GM21526 (cell line): Measurements from ENCODE around the gene GLUL.
A peak's percentile ranks its signal among the peaks of the same experiment; 100 is the strongest.

Experiments
- ATAC-seq: cut with Tn5 transposase; IDR thresholded peaks from one replicate; pipeline ENCODE4 v1.9.1; 2021; ENCODE audit warnings: moderate library complexity; ENCODE audit not compliant: unreplicated experiment, low FRiP score

Gene GLUL

DNA sequence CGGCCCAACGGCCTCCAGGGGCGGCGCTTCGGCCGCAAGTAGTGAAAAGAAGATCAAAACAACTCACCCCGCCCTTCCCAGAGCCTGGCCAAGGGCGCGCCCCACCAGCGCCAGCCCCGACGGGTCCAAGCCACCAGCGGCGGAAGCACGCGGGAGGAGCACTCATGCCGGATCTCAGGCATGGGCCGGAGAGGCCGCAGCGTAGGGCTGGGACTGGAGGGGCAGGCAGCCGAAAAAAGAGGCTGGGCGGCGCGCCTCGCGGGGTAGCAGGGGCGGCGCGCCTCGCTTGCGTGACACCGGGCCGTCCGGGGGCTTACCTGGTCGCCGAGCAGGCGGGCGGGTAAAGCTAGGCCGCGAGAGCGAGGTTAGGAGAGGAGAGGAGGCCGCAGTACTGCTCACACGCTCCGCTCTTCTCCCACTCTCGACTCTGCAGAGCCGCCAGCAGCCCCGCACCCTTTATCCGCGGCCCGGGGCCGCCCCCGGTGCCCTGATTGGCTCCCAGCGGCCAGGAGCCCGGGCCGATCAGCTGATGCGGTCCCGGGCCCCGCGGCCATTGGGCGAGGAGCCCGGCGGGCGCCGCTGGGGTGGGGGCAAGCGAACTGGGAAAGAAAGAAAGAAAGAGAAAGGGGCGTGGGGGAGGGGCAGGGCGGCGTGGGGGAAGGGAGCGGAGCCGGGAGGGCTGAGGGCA lies at the start of gene GLUL:
Gene GLUL, minus strand, starts transcription at position 429 of the 688 bp plus-strand sequence. CDS start 3,053 bp downstream, outside the sequence.
- peak; percentile 65 for ATAC-seq

DNA sequence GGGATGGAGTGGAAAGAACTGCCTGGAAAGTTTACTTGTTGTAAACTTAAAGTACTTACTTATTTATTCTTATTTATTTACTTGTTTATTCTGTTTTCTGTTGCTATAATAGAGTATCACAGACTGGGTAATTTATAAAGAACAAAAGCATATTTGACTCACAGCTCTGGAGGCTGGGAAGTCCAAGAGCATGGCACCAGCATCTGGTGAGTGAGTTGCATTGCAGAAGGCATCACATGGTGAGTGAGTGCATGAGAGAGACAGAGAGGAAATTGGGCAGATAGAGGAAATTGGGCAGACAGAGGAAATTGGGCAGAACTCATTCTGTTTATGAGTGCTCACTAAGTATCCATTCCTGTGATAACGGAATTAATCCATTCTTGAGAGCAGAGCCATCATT lies 46.7 kb upstream of the GLUL start:
- ATAC-seq, result no peak

DNA sequence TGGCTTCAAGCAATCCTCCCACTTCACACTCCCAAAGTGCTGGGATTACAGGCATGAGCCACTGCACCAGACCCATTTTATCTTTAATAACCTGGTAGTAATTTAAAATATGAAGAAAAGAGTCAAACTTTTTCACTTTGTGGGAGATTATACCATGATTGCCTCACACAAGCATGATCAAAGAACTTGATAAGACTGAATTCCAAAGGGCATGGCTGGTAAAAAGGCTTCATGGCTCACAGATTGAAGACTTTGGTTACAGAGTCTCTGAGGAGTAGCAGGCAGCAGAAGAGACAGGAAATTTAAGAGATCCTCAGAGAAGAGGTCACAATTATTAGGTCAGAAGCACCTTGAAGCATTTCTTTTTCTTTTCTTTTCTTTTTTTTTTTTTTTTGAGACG lies 42.0 kb upstream of the GLUL start:
- ATAC-seq, result no peak

DNA sequence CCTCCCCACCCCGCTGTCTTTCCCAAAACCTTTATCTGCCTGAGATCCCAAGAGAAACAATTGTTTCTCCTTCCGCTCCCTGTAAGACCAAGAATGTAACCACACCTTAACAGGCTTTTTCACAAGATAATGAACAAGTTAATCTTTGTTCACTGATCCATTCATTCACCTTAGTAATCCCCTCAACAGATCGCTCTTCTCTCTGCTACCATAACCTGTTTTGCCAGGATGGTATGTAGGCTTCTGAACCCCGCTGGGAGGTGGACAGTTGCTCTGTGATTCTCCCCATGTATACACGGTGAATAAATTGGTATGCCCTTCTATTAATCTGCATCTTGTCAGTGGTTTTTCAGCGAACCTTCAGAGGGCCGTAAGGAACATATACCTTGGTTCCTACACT lies 39.7 kb upstream of the GLUL start:
- no peak for ATAC-seq

DNA sequence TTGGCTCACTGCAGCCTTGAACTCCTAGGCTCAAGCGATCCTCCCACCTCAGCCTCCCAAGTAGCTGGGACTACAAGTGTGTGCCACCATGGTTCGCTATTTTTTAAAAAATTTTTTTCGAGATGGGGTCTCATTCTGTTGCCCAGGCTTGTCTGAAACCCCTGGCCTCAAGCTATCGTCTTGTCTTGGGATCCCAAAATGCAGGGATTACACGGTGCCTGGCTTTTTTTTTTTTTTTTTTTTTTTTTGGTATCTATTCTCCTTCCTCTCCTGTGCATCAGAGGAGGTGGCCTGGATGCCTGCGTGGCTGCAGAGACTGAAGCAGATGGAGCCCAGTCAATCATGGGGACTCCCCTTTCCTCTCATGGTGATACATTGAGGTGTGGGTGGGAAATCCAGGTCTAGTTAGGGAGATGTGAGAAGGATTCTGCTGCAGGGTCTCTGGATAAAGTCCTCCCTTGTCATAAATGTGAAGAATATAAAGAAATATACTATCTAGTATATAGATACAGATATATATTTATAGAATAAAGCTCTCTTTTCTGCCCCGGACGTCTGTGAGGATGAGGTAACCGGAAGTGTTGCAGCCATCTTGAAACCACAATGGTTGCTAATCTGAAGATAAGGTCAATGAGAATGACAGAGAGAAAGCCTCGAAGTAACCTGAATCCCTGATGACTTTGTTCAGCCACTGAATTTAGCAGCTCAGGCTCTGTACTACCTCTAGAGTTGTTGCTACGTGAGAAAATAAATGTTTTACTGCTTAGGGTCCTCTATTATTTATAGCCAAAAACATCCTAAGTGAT lies 38.9 kb upstream of the GLUL start:
- ATAC-seq, result peak; percentile 38

DNA sequence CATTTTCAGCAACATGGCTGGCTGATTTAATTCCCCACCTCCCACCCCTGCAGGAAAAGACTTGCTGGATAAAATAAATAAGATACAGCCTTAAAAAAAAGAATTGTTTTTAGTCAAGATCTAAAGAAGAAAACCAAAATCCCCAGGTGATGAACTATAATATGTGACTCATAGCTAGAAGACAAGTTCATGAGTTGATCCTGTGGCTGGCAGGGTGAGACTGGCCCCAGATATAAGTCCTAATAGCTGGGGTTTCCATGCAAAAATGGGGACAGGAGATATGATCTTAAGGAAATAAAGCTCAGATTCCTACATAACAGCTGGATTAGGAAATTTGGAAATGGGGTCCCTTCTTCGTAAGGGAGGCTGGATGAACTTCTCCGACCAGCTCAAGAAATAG lies 36.5 kb upstream of the GLUL start:
- no peak for ATAC-seq

DNA sequence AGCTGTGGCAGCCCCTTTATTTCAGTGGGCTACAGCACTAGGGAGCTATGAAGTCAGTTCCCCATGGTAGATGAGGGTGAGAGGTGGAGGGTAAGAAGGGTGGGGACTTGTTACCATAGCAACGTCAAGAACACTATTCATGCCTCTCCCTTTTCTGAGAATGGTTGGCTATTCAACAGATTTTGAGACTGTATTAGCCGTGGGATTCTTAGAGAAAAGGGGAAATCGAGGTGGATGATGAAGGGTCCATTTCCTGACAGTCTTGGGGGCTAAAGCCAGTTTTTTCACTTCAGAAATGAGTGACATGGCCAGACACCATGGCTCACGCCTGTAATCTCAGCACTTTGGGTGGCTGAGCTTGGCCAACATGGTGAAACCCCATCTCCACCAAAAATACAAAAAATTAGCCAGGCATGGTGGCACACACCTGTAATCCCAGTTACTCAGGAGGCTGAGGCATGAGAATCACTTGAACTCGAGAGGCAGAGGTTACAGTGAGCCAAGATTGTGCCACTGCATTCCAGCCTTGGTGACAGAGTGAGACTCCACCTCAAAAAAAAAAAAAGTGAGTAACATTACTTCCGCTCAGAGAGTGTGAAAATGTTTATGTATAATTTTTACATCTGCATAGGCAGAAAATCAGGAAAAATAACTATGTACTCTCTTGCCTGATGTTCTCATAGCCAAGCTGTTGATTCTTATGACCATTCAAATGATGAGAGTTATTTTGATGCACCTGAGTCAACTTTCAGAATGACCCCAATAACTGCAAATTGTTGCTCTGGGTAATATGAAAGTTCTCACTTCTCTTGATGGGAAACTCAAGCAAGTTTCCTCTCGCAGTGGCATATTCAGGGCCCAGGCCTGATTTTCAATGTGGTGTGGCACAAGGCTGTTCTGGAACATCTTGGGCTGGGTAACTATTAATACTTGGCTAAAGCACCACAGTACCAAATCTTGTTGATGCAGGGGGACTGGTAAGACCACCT lies 35.1 kb upstream of the GLUL start:
- ATAC-seq, result peak; percentile 55

DNA sequence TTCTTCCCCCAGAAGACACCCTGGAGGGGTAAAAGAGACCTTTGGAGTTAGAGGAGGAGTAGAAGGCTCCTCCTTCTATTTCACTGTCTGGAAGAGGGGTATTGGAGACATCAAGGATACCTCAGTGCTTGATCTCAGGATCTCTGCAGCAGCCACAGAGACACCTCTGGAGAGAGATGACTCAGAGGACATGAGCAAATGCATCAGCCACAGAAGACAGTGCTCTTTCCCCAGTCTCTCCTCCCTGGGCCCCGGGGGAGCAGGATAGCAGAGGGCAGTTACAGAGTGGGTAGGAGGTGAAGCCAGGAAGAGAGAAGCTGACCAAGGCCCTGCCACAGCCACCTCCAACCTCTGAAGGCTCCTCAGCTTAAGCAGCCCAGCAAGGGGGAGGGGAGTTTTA lies 24.2 kb upstream of the GLUL start:
- ATAC-seq, result no peak

DNA sequence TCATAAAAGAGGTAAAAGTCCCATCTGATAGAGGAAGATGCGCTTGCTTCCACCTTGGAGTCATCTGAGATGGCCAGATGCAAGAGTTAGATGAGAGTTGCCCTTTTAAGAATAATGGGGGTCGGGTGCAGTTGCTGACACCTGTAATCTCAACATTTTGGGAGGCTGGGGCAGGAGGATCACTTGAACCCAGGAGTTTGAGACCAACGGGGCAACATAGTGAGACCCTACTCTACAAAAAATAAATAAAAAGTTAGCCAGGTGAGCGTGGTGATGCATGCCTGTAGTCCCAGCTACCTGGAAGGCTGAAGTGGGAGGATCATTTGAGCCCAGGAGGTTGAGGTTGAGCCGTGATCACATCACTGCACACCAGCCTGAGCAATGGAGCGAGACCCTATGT lies 22.4 kb upstream of the GLUL start:
- ATAC-seq, result no peak

DNA sequence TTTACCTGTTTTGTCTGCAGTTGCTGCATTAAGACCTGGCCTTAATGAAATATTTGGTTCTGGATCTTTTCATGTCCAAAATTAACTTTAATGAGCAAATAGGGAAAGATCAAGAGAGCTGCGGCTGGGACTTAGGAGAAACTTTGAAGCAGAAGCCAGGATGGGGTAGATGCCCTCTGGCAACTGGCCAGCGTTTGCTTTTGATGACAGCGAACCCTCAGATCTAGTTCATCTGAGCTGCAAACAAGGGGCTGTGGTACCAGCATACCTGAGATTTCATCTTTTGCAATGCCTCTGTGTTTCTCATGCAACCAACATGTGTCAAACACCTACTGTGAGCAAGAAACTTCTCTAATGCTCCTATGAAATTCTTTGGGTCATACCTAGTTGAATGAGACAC lies 21.9 kb upstream of the GLUL start:
- ATAC-seq, result no peak

DNA sequence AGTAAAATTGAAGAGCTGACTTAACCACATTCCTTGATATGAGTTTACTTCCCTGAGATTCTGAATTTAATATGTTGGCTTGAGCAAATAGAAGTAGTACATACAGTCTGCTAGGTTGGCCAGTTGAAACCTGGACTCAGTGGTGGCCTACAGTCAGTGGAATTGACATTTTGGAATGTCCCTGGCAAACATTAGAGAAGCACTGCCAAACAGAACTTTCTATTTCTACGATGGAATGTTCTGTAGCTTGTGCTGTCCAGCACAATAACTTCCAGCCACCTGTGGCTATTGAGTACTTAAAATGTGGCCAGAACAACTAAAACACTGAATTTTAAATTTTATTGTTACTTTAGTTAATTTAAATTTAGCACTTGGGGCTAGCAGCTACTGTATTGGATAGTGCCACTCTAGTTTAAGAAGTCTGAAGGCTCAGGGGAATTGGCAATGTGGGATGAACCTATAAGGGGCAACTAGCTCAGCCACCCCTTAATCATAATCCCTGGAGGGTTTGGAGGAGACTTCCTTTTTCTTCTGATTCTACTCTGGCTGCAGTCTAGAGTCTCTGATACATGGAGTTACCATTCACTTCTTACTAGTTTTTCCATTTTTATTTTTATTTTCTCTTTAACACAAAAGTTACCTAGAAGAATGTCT lies 19.2 kb upstream of the GLUL start:
- no peak for ATAC-seq

DNA sequence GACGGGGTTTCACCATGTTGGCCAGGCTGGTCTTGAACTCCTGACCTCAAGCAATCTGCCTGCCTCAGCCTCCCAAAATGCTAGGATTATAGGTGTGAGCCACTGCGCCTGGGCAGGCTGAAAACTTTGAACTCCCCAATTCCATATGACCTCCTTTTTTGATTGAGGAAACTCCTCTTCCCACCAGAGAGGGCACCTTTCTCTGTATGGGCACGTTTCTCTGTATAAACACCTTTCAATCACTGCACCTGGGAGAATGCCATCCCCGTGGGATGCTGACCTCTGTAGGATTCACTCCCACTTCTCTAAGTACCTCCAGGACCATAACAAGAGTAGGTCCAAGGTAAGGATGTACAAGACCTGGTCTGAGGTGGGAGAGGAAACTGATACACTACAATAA lies 18.5 kb upstream of the GLUL start:
- no peak for ATAC-seq

DNA sequence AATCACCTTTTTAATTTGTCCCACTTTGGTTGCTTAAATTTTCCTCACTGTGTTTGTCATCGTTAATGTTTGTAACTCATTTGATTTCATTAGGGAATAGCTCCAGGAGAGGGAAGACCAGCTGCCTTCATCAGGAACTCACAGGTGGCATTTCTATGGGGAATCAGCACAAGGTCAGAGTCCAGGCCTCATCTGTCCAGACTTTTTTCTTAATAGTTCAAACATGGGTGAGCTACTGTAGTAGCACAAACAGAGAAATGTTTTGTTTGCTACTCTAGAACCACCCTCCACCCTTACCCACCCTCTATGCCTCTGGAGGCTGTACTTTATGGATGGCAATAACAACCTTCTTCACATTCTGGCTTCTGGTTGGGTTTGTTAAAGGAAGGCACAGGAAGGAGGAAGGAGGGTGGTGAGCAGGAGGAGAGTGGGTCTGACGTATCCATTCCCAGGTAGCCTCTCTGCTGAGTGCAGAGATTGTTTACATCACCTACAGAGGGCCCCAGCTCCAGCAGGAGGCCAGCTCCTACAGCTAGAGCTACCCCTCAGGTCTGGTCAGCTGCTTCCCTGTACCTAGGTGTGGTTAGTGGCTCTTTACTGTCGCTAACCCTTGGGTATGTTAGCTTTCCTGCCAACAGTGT lies 17.0 kb upstream of the GLUL start:
- ATAC-seq, result no peak

DNA sequence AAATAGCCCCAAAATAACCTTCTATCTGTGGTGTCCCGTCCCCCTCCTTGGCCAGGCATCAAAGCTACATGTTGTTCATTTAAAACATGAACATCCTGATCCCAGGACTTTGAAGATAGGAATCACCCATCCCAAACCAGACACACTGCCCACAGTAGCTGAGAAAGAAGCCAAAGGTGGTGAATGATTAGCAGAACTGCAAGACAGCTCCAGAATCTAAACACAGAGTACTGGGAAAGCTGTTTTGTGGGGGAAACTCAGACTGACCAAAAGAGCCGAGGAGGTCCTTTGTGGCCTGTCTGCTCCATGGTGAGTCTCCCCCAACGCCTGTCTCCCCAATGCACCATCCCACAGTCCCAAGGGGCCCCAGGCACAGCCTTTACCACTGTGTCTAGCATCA lies 16.1 kb upstream of the GLUL start:
- no peak for ATAC-seq

DNA sequence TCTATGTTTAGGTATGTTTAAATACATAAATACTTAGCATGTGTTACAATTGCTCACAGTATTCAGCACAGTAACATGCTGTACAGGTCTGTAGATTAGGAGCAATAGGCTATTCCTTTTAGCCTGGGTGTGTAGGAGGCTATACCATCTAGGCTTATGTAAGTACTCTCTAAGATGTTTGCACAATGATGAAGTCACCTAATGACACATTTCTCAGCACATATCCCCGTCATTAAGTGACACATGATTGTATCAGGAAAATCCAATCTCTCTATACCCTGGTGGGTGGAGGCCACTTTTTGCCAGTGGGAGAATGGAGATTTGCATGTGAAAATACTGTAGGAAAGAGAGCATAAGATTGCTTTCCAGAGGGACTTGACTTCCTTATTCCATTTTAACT lies 14.4 kb upstream of the GLUL start:
- no peak for ATAC-seq

DNA sequence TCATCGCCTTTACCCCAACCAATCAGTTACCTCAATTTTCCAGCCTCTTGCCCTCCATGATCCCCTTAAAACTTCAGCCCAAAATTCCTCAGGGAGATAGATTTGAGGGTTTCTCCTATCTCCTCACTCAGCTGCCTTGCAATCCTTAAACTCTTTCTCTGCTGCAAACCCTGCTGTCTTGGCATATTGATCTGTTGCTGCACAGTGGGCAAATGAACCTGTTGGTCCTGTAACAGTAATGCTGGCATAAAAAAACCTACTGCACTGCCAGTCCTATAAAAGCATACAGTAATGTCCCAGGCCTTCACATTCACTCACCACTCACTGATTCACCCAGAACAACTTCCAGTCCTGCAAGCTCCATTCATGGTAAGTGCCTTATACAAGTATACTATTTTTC lies 14.0 kb upstream of the GLUL start:
- ATAC-seq, result no peak

DNA sequence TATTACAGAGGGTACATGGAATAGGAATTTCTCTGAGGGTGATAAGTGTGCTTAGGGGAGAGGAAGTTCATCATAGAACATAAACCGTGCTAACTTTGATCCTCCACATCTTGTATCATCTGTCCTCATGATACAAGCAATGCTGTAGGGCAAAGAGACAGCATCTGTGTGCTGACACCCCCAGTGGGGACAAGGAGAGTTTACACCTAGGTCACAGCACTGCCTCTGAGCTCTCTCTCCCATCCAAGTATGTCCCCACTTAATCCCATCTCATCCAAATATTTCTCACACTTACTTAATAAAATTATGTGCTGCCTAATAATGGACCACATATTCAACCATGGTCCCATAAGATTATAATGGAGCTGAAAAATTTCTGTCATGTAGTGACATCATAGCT lies 13.2 kb upstream of the GLUL start:
- no peak for ATAC-seq

DNA sequence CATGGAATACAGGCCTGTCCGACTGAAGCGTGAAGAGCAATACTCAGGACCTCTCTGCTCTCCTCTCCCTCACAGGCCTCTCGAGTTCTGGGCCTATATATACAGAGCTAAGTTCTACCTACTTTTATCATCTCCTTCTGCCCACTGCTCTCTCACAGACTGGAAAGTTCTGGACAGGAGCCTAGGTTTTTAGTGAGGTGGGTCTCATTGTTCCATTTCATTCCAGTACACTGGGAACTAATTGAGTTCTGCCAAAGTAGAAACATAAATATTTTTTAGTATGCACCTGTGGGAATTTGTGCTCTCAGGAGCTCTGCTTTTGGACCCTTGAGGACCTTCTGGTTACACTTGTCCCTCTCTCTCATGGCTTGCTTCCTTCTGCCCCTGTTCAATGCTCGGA lies 9.0 kb upstream of the GLUL start, which contains the start of gene TEDDM1:
Gene TEDDM1, minus strand, starts transcription at position 101 of the 400 bp plus-strand sequence. CDS start 182 bp downstream, outside the sequence.
- no peak for ATAC-seq

DNA sequence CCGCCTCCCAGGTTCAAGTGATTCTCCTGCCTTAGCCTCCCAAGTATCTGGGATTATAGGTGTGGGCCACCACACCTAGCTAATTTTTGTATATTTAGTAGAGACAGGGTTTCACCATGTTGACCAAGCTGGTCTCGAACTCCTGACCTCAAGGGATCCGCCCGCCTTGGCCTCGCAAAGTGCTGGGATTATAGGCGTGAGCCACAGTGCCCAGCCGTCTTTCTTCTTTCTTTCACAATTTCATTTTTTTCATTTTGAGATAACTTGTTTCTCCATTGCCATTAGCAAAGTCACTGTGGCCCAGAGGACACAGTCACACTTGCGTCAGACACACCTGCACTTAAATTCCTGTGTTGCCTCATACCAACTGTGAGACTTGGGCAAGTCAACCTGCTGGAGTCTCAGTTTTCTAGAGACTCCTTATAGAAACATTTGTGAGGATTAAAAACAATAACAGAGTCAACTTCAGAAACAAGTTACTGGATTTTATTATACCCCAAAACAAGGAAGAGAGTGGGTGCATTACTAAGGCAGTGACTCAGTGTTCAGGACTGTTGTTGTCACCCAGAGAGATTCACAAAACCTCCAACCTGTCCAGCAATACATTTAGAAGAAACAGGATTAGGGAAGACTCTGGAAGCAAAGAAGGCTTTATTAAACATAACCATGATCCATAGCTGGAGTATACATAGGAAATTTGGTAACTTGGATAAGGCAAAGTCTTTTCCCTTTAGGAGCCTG lies 6.2 kb upstream of the GLUL start:
- no peak for ATAC-seq
